GM18505 (cell line): ENCODE data around the gene FXYD7.
"Not testable (repeated sequence)": the region's sequence is repeated elsewhere in the genome, so short reads cannot be mapped to it uniquely, and the experiment has no call there.

Source experiments
- ATAC-seq: cut with Tn5 transposase; IDR thresholded peaks from one replicate; pipeline ENCODE4 v1.9.1; 2021; ENCODE audit not compliant: unreplicated experiment
- POLR2A ChIP-seq: IDR thresholded peaks from 4 replicates; pipeline ENCODE4 v1.6.1; 2011; ENCODE audit warnings: borderline replicate concordance; ENCODE audit not compliant: insufficient read depth, insufficient read length; ENCODE audit errors: extremely low read depth

FXYD7 gene

DNA sequence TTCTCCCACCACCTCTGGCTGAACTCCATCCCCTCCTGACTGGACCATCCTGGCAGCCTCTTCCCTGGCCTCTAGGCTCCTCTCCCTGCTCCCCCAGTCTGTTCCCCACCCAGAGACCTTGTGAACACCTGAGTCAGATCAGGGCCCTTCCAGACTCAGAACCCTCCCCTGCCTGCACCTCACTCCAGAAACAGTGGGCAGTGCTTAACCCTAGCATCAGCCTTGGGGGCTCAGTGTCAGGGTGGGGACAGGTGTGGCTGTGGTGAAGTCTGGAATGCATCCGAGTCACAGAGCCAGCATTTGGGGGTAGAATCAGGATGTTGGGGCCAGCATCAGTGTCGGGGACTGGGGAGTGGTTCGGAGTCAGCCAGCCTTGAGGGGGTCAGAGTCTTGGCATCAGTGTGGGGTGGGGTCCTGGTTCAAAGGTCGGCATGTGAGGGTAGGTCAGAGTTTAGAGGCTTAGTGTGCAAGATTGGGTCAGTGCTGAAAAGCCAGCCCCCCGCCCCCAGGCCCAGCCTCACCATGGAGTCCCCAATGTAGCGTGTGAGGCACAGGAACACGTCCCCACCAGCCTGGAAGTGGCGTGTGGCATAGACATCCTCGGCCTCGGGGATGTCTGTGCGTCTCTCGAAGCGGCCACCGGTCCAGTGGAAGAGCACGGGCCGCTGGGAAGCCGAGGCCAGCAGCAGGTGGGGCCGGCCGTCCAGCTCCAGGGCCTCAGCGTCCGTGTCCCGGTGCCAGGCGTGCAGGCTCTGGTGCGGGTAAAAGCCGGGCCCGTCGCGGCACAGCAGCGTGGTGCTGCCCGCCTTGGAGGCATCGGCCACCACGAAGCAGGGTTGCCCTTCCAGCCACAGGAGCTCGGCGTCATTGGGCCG lies 17.1 kb upstream of the FXYD7 start:
- no peak for ATAC-seq
- no peak for TF ChIP-seq POLR2A

DNA sequence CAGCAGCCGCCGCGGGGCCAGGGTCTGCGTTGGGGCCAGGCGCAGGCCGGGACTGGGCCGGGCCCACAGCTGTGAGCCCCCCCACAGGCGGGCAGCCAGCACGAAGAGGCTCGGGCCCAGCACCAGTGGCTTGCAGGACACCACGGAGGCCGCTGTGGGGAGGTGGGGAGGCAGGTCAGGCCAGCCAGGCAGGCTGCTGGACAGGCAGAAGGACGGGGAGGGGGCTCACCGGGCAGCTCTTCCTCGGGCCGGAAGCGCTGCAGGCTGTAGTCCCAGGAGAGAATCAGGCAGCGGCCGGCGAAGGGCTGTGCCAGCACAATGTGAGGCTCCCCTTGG lies 16.5 kb upstream of the FXYD7 start:
- no peak for ATAC-seq
- no peak for TF ChIP-seq POLR2A

DNA sequence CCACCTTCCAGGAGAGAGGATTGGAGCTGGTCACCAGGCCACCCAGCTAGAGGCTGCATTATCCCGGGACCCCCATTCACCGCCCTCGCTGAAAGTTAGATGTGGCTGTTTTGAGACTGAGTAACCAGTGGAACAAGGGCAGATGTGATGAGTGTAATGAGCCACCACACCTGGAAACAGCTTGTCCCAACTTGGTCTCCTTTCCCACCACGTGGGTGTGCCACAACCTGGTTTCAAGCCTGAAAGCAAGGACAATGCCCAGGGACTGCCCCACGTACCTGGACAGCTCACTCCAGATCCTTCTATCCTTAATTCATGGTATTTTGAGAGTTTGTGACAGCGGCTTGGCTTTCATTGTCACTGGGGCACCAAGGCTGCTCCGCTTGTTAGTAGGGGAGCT lies 15.2 kb upstream of the FXYD7 start:
- no peak for ATAC-seq

DNA sequence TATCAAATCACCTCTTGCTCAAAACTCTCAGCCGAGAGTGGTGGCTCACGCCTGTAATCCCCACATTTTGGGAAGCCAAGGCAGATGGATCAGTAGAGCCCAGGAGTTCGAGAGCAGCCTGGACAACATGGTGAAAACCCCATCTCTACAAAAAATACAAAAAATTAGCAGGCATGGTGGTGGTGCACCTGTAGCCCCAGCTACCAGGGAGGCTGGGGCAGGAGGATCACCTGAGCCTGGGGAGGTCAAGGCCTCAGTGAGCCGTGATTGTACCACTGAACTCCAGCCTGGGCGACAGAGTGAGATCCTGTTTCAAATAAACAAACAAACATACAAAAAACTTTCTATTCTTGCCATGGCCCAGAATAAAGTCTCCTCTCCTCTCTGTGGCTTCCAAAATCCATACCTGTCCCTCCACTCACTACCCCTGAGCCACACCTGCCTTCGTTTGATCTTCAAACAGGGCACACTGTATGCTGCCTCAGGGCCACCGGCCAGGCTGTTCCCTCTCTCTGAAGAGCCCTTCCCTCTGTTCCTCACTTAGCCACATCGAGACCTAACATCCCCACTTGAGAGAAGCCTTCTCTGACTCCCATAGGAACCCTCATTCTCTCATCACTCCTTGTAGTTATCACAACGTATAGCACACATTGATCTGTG lies 14.5 kb upstream of the FXYD7 start:
- TF ChIP-seq POLR2A = no peak
- no peak for ATAC-seq

More for the DNA sequence above, 15.2 kb upstream of the FXYD7 start:
- no peak for TF ChIP-seq POLR2A

DNA sequence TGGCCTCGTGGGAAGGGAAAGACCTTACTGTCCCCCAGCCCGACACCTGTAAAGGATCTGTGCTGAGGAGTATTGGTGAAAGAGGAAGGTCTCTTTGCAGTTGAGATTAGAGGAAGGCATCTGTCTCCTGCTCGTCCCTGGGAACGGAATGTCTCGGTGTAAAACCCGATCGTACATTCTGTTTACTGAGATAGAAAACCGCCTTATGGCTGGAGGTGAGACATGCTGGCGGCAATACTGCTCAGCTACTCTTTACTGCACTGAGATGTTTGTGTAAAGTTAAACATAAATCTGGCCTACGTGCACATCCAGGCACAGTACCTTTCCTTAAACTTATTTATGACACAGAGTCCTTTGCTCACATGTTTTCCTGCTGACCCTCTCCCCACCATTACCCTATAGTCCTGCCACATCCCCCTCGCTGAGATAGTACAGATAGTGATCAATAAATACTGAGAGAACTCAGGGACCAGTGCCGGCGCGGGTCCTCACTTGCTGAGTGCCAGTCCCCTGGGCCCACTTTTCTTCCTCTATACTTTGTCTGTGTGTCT lies 13.3 kb upstream of the FXYD7 start:
- not testable (repeated sequence) for ATAC-seq

DNA sequence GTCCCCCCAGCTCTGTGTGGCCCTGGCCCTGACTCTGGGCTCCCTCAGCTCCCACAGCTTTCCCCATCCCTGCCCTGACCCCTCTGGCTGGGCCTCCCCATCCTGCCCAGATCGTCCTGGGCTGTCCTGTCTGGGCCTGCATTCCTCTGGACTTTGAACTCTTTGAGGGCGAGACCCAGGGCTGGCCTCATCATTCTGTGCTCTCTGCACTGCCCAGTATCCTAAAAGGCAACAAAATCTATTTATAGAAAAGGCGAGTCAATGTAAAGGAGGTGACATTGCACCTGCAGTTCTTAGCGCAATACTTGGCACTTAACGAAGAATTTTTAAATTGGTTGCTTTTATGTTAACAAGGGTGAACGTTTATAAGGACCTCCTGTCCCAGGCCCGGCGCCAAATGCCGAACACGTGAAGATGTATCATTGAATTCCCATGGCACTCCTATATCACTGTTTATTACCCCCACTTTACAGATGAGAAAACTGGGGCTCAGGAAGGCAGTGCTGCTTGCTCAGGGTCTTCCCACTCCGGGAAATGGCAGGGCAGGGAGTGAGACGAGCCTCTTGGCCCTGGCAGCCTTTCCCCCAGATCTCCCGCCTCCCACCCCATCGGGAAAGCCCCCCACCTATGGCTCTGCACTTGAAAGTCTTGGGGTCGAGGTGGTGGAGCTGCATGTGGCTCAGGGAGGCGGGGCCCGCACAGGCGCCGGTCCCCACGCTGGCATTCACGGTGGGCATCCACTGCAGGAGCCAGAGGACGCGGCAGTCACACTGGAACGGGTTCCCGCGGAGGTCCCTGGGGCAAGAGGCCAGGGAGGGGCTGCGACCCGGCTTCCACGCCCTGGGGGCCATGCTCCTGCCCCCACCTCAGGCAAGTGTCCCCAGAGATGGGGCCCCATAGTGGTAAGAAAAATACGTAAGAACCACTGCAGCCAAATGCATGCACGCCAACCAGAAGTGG lies 12.0 kb upstream of the FXYD7 start:
- no peak for ATAC-seq

DNA sequence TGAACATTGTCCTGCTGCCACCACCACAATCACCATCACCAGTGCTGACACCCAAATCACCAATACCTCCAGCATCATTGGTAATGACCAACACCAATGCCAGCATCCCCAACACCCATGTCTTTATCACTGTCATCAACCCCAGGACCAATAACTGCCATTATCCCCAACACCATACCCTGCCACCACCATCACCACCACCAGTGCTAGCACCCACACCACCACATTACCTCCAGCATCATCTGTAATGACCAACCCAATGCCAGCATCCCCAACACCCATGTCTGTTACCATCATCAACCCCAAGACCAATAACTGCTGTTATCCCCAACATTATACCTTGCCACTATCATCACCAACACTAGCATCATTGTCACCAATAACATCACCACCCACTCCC lies 10.8 kb upstream of the FXYD7 start:
- ATAC-seq = no peak
- no peak for TF ChIP-seq POLR2A

More for the DNA sequence above, 12.0 kb upstream of the FXYD7 start:
- no peak for TF ChIP-seq POLR2A

DNA sequence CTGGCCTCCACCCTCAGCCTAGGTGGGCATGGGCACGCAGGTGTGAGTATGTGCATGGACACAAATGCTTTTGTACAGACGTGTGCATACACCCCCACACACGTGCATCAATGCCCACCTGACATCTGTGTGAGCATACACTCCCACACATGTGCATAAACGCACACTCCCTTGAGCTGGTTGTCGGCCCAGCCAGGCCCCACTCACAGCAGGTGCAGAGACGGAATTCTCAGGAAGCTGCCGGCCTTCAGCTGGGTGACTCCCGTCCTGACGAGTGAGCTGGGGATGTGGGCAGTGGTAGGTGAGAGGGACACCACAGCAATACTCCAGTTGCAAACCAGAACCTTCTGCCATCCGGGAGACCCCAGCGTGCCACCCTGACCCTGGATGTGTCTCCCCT lies 9.2 kb upstream of the FXYD7 start:
- no peak for TF ChIP-seq POLR2A
- no peak for ATAC-seq

DNA sequence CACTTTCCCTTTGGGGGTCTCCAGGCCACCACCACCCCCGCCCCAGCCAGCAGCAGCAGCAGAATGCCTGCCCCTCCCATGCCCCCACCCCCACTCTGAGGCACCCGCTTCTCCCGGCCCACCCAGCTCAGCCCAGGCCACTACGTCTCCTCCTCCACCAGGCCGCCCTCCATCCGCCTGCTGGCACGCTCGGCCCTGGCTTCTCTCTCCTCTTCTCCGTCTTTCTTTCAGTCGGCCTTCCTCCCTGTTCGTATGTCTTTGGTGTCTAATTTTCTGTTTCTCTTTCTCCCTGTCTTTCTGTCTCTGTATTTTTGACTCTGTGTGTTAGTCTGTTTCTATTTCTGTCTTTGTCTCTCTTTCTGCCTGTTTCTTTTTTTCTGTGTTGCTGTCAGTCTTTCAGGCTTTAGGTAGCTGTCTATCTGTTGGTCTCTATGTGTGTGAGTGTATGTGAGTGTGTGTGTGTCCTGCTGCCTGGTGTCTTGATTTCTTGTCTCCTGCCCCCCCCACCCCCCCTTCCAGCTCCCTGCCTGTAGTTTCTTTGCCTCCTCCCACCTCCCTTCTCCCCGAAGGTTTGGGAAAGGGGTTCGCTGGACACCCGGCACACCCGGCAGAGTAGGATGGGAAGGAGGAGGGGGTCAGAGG lies 8.3 kb upstream of the FXYD7 start, which contains the start of gene LGI4:
Gene LGI4 (minus strand): TSS at position 459 of the 642 bp plus-strand sequence. CDS start 379 bp downstream, at position 80.
- TF ChIP-seq POLR2A = no peak
- ATAC-seq = no peak

DNA sequence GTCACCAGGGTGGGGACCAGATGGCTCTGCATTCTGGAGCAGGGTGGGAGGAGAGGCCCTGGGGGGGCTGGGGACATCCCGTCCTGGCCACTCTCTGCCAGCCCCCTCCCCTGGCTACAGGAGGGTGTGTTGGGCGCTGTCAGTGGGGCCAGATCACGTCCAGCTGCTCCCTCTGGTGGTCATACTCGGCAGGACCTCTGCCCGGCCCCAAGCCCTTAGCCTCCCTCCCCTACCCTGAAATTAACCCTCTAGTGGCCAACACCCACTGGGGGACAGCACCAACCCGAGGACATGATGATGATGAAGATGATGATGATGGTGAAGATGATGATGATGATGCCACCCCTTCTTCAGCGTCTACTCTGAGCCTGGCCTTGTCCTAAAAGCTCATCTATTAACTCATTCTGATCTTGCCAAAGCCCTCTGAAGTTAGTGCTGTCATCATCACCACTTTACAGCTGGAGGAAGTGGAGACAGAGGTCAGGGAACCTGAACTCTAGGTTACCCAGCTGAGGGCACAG lies 7.6 kb upstream of the FXYD7 start:
- TF ChIP-seq POLR2A = no peak
- no peak for ATAC-seq

DNA sequence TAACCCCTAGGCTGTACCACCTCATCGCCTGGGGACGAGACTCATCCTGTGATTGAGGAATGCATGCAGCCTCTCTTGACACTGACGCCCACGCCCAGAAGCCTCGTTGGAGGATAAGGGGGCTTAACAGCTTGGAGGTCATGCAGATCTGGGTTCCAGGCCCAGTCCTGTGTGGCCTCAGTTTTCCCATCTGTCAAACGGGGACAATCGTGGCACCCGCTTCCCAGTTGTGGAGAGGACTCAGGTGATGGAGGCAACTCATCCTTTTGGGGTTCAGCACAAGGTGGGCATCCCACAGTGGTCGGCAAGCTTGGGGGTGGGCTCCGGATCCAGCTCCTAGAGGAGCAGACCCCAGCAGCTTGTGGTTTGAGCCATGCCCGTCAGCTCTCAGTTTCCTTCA lies 6.8 kb upstream of the FXYD7 start:
- no peak for TF ChIP-seq POLR2A
- ATAC-seq = no peak

DNA sequence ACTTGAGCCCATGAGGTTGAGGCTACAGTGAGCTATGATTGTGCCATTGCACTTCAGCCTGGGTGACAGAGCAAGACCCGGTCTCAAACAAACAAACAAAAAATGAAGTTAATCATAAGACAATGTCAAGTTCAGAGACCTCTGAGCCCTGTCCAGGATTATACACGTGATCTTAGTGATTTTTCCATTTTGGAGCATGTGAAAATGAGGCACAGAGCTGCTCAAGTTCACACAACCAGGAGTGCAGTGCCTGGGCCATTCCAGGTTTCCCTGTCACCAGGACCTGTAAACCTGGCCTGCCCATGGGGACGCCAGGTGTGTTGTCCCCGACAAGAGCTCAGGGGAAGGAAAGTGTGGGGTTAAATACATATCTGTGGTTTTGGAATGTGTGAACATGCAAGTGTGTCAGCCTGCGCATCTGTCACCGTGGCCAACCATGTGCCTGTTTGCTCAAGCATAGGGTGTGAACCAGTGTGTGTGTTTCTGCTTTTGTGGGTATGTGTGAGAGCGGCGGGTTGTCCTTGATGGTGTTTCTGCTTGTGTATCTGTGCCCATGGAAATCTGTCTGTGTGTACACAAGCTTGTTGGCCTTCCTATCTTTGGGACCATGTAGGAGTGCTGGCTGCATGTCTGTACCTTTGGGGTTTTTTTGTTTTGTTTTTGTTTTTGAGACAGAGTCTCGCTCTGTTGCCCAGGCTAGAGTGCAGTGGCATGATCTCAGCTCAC lies 5.9 kb upstream of the FXYD7 start:
- no peak for TF ChIP-seq POLR2A
- ATAC-seq = no peak
